HG03108 (cell line): Measurements from ENCODE around the gene PACS2.

Experiments used
- ATAC-seq: cut with Tn5 transposase; IDR thresholded peaks from one replicate; pipeline ENCODE4 v1.9.1; 2021; ENCODE audit warnings: moderate library complexity; ENCODE audit not compliant: unreplicated experiment

The PACS2 gene

DNA sequence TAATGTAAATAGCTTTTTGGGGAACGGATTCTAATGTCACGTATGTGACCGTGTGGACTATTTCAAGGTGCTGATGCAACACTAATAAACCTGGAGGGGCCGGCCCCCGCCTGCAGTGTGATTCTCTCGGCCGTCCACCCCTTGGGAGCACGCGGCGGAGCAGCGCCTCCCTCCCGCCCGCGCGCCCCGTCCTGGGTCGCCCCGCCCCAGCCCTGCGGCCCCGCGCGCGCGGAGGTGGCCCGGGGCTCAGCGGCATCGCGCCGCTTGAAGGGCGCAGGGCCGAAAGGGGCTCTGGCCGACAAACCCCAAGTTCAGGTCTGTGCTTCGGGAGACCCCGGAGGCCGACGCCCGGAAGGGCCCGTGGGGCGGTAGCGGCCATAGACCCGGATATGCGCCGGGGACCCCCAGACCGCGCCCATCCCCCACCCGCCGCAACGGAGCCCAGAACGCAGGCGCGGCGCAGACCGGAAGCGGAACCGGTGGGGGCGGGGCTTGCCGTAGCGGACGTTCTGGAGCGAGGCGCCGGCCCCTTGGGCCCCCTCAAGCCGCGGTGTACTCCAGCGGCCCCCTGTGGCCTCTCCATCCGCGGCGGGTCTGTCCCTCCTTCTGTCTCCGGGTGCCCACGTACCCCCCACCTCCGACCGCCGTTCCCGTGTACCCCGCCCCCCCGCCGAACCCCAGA lies 83.6 kb downstream of the PACS2 start, which contains the start of gene TEX22:
TSS of gene TEX22 (plus strand) at position 495 of the 682 bp plus-strand sequence. CDS start 803 bp downstream, outside the sequence.
- ATAC-seq: peak; percentile 68

DNA sequence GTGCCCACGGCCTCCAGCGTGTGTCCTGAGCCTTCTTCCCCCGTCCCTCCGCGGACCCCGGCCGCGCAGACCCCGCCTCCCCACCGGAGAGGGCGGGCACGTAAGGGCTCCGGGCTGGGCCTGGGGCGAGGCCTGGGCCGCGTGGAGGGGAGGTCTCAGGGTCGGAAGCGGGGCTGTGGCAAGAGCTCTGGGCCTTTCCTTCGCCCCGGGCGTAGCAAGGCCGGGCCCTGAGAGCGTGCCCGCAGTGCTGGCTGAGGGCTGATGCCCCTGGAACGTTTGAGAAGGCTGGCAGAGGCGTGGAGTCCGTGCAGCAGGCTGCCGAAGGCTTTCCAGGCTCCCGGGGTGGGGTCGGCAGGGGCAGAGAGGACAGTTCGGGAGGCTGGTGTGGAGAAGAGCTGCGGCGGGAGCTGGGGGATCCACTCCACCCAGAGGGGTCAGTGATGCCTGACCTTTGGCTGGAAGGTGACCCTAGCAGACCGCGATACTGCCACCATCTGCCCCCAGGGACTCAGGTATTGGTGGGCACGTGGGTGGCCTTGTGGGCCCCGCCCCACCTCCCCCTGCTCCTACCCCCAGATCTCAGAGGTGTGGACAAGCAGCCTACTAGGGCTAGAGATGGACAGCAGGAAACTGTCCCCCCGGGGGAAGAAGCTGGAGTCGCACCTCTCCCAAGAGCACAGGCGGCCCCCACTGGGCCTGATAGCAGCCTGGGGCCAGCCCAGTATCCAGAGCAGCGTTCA lies 84.3 kb downstream of the PACS2 start:
- peak; percentile 23 for ATAC-seq

DNA sequence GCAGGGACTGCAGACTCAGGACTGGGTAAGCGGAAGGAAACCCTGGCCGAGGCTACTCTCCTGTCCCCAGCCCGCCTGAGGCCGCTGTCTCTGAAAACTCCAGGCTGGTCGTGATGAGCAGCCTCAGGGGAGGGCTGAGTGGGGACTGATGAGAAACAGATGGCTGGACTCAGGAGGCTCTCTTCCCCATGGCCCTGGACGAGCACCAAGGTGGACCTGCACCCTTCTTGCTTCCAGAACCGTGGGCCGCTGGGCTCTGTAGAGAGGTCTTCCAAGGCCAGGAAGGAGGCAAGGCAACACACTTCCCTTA lies 84.9 kb downstream of the PACS2 start:
- ATAC-seq: no peak

DNA sequence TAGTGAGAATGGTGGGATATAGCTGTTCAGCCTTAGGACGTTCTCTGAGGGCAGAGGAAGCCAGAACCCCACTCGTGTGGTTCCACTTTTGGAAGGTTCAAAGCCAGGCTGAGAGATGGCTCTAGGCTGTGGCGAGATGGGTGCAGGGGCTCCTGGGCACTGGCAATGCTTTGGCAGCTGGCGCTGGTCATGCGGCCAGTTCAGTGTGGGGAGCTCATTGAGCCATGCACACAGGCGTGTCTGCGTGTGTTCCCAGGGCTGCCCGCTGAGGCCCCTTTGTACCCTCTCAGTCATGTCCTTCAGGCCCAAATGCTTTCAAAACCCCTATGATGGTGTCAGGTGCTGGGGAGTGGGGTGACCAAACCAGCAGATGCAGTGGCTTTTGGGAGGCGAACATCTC lies 85.5 kb downstream of the PACS2 start:
- no peak for ATAC-seq

DNA sequence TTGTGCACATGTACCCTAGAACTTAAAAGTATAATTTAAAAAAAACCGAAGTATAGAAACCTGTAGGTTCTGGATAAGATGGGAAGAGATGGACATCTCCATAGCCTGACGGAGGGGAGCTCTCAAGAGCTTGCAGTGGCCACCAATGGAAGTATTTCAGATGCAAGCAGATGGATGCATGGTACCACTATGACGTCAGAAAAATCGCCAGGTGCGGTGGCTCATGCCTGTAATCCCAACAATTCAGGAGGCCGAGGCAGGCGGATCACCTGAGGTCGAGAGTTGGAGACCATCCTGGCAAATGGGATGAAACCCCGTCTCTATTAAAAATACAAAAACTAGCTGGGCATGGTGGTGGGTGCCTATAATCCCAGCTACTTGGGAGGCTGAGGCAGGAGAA lies 87.2 kb downstream of the PACS2 start:
- no peak for ATAC-seq

DNA sequence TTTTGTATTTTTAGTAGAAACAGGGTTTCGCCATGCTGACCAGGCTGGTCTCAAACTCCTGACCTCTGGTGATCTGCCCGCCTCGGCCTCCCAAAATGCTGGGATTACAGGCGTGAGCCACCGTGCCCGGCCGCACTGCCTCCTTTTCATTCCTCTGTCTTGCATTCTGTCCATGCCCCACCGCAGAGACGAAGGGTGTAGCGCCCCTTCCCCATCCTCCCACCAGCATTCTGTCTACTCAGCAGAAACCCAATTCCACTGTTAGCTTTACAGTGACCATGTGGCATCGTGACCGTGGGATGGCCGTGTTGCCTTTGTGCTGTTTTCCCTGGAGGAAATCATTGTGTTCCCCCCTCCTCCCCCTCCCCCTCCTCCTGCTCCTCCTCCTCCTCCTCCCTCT lies 94.0 kb downstream of the PACS2 start:
- ATAC-seq: no peak

DNA sequence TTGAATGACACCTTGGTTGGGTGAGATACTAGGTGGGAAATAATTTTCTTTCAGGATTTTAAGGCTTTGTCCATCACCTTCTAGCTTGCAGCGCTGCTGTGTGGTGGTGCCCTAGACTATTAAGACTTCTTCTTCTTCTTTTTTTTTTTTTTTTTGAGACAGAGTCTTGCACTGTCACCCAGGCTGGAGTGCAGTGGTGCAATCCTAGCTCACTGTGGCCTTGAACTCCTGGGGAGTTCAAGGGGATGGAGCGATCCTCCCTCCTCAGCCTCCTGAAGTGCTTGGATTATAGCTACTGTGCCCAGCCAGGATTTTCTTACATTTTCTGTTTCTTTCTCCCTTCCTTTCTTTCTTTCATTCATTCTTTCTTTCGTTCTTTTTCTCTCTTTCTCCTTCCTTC lies 94.8 kb downstream of the PACS2 start:
- ATAC-seq: no peak

DNA sequence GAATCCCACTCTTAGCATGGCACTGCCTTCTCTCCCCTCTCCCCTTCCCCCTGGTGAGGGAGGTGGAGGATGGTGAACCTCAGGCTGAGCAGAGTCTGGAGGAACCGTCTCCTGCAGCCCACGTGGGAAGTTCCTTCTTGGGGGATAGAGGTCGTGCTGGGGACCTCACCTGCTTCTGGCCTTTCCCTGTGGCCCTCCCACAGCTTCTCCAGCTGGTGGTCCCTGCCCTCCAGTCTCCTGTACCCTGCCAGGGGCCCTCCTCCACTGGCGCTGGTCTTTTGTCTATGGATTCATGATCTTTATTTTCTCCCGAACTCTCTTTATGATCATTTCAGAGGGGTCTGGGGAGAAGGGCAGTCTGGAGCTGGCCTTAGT lies 96.1 kb downstream of the PACS2 start:
- no peak for ATAC-seq

DNA sequence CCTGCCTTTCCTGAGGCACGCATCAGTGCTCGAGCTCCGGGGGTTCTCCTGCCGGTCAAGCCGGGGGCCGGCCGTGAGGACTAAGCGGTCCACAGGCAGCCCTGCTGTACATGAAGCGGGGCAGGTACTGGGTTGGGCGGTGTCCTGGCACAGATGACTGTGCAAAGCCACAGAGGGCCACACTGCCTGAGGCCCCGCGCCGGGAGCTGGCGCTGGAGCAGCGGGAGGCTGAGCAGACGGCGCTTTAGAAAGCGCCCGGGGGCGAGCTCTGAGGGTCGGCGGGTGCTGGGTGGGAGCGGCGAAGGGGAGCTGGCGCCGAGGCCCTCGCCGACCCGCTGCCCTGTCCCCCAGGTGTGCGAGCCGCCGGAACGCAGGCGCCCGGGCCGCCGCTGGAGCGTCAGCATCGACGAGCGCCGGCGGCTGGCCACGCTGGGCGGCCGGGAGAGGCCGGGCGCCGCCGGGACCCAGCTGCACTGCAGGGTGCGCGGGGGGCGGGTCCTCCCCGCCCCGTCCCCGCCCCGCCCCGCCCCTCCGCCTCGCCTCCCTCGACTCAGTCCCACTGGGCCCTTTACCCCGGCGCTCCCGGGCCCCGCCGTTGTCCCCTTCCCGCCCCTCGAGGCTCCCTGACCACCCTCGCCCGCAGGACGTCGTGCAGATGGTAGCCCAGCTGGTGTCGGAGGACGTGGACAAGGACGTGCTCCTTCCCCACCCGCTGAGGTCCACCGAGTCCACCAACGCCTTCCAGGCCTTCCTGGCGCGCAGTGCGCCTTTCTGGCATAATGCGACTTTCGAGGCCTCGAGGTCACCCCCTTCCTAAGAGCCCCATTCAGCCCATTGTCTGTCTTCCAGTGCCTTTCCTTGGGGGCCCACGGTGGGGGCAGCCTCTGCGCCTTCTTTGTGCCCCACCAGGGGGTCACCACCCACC lies 96.7 kb downstream of the PACS2 start:
- ATAC-seq: no peak

DNA sequence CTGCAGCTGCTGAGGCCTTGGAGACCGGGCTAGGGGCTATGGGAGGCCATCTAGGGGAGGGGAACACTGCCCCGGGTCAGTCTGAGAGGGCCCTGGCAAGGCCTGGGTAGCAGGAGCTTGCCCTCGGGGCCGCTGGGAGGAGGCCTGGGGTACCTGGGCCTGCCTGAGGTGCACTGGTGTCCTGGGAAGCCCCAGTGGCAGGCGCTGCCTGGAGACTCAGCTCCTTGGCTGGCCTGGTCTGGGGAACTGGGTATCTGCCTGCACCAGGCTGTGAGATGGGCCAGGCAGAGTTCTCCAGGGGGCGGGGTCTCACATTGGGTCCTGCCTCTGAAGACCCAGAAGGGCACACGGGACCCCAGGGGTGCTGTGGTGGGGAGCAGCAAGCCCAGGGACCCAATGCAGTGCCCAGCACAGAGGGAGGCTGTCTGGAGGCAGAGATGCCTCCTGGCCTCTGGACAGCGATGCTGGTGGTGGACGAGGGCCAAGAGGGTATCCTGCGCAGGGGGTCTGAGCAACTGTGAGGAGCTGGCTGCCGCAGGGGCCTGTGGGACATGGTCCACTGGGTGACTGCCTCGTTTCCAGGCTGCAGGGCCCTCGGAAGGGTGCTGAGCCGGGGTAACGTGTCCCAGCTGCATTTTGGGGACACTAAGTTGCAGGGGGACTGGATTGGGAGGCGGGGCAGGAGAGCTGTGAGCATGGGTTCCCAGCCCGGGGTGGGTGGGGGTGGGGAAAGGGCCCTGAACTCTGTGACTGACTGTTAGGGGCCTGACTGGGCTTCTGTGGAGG lies 97.6 kb downstream of the PACS2 start:
- no peak for ATAC-seq

DNA sequence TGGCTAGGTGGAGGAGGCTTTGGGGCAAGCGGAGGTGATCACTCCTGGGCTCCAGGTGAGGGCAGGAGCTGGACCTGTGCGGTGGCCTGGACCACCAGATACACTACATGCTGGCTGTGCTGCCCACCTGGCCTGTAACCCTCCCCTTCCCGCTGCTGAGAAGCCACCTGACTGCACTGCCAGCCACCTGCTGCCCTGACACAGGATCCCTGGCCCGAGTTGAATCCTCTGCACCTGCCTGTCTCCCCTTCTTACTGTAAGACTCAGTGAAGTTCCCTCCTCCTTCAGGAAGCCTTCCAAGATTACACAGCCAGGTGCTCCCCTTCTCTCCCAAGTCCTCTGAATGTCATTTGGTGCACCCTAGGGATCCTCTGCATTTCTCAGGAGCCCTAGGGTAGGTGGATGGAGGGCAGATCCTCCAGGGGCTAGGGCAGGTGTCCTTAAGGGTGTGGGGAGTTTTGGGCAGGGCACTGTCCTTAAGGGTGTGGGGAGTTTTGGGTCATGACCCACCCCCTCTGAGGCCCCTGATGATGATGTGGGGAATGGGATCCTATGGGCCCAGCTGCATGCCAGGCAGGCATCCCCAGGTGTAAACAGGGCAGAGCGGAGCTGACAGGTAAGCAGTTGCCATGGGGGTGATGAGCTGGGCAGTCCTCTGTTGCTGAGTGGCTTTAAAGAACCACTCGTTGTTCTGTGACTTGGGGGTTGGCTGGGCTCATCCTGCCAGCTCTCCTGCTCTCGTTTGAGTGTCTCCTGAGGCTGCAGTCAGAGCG lies 98.4 kb downstream of the PACS2 start:
- no peak for ATAC-seq

DNA sequence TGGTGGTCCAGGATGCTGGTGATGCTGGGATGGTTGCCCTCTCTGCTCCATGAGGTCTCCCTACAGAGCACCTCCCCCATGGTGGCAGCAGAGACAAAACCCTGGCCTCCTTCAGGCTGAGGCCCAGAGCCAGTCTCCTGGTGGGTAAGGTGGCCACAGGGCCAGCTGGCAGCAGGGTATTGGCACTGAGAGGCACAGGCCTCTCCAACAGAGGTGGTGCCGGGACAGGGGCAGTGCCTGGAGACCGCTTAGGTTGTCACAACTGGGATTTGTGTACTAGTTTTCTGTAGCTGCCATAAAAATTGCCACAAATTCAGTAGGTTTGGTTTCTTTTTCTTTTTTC lies 99.0 kb downstream of the PACS2 start:
- no peak for ATAC-seq

DNA sequence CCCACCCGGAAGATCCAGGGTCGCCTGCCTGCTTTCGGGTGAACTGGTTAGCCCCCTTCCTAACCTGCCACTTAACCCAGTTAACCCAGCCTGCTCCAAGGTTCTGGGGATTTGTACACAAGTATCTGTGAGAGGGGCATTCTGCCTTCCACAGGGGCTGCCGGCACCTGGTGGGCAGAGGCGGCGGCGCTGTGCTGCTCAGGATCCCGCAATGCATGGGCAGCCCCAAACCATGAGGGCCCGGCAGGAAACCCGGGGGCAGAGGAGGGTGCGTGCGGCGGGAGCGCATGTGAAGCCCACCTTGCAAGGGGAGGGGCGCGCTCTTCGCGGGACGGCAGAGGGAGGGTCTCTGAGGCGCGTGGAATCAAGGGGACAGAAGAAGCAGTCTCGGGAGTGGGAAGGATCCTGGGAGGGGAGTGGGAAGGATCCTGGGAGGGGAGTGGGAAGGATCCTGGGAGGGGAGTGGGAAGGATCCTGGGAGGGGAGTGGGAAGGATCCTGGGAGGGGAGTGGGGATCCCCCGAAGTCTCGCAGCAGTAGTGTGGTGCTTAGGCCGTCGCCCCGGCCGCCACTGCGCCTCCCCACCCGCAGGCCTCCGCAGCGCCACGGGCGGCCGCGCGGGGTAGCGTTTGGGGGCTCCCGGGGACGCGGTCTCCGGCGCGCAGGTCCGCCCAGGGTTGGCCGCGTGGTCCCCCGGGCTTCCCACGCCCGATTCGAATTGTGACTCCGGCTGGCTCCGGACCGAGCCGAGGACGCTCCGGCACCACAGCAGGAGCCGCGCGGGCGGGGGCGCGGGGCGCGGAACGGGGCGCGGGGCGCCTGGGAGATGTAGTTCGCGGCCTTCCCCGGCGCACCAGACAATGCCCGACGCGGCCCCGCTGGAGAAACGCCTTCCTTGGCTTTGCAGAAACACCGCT lies 100.2 kb downstream of the PACS2 start:
- peak; percentile 65 for ATAC-seq

DNA sequence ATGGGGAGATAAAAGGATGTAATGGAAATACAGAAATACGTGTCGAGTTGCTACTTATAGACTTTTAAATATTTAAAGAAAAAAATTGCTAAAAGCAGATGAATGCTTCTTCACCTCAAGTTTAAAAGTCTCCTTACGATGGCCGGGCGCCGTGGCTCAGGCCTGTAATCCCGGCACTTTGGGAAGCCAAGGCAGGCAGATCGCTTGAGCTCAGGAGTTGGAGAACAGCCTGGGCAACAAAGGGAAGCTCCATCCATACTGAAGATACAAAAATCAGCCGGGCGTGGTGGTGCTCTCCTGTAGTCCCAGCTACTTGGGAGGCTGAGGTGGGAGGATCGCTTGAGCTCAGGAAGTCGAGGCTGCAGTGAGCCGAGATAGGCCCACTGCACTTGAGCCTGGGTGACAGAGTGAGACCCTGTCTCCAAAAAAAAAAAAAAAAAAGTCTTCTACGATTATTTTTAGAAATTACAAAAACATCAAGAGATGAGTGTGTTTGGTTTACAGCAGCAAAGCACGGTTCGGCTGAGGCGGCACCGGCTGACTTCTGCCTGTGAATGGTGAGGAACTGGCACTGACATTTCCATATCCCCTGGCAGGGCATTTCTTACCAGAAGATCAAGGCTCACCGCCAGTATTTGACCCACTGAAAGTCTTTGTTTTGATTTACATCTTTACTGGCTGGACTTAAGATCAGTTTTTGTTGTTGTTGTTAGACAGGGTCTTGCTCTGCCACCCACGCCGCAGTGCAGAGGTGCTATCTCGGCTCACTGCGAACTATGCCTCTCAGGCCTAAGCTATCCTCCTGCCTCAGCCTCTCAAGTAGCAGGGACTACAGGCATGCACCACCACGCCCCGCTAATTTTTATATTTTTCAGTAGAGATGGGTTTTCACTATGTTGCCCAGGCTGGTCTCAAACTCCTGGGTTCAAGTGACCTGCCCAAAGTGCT lies 101.2 kb downstream of the PACS2 start:
- no peak for ATAC-seq

DNA sequence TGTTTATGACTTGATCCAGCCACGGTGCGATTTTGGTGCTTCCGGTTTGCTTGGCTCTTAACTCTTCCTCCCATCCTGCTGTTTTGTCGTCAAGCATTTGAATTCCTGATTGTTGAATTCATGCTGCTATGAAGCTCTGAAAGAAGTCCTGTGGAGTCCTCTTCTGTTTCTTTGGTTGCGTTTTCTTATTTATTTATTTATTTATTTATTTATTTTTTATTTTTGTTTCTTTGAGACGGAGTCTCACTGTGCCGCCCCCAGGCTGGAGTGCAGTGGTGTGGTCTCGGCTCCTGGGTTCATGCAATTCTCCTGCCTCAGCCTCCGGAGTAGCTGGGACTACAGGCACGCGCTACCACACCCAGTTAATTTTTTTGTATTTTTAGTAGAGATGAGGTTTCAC lies 102.1 kb downstream of the PACS2 start:
- no peak for ATAC-seq

DNA sequence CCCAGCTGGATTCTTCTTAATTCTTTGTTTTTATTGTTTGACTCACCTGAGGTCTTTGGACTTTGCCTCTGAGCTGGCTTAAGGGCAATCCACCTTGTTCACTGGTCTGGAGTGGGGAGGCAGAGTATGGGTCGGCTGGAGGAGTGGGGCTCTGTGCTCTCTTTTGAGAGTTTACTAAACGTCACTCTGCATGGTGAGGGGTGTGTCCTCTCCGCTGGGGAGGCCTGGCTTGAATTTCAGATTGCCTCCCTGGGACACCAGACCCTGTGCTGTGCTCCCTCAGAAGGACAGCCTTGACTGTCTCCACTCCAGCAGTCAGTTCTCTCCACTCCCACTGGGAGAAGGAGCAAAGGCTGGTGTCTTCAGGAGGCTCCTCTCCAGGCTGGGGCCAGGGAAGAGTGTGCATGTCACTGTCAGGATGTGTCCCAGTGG lies 103.2 kb downstream of the PACS2 start:
- ATAC-seq: no peak

DNA sequence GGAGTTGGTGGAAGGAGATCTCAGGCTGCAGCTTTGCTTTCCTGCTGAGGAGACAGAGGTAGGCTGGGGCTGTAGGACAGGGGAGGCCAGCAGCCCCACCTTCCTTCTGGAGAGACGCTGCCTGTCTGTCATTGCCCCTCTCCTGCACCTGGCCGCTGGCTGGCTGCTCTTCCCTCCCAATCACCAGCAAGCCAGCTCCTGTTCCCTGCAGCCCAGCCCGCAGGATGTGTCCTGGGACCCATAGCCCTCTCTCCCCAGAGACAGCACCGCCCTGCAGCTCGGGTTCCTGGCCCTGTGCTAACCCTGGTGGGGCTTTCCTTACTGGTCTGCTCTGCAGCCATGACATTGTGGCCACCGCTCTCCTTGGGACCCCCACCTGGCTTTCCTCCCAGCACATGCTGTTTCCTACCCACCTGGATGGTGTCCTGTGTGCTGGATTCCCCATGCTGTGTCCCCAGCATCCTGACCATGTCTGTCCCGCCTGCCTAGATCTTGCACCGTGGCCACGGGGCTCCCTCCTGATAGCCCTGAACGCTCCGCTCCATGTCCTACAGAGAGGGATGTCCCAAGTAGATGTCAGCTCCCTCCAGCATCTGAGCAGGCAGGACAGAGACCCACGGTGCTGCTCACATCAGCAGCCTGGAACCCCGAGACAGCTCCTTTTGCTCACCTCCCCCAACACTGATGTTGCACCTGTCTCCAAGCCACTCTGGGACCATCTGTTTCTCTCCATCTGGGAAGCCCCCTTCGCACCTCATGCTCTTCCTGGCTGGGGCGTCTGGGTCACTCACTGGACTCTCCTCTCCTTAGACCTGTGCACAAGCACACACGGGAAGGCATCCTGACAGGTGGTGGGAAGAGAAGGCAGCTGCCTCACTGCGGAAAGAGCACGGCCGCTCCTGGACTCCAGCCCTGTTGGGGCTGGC lies 104.0 kb downstream of the PACS2 start:
- no peak for ATAC-seq
